Spleen (tissue), 11 donors: ENCODE measurements around the gene PALLD. TPM values are rescaled to one million over a fixed set of nuclear protein-coding genes. Genes with fewer than 3 reads are reported as not detected.

ENCODE experiments used
- DNase-seq: peaks from one replicate; pipeline ENCODE4 v3.0.0-alpha.2; 2020
- H3K27ac ChIP-seq, 8 donors: fragments of 200-600 bp; sonication (generic) in 7 of 8; 1 replicate in 4 of 8; 2 replicates in 4 of 8; pipeline versions ENCODE4 v1.5.0 to v1.8.0; 2016 to 2021; ENCODE audit warnings: inconsistent platforms in 4 of 8, mild to moderate bottlenecking in 4 of 8, moderate library complexity in 1 of 8
- H3K27me3 ChIP-seq, 7 donors: fragments of 200-600 bp; sonication (generic) in 6 of 7; replicated peaks in 1 of 7; 1 replicate in 4 of 7; 2 replicates in 3 of 7; pipeline versions ENCODE4 v1.5.0 to v1.8.0; 2016 to 2021; ENCODE audit warnings: inconsistent platforms in 3 of 7, mild to moderate bottlenecking in 1 of 7
- H3K36me3 ChIP-seq, 6 donors: fragments of 200-600 bp; sonication (generic) in 5 of 6; 1 replicate in 4 of 6; 2 replicates in 2 of 6; pipeline versions ENCODE4 v1.5.0 to v1.8.0; 2016 to 2021; ENCODE audit warnings: inconsistent platforms in 2 of 6
- H3K4me1 ChIP-seq, 6 donors: fragments of 200-600 bp; sonication (generic) in 5 of 6; 1 replicate in 3 of 6; 2 replicates in 3 of 6; pipeline versions ENCODE4 v1.5.0 to v1.8.0; 2016 to 2021; ENCODE audit warnings: inconsistent platforms in 3 of 6
- H3K4me3 ChIP-seq, 8 donors: fragments of 200-600 bp; sonication (generic) in 7 of 8; 1 replicate in 4 of 8; 2 replicates in 4 of 8; pipeline versions ENCODE4 v1.5.0 to v1.8.0; 2016 to 2021; ENCODE audit warnings: inconsistent platforms in 4 of 8, mild to moderate bottlenecking in 4 of 8, moderate library complexity in 2 of 8
- H3K9me3 ChIP-seq, 8 donors: fragments of 200-600 bp; sonication (generic) in 7 of 8; 1 replicate in 4 of 8; 2 replicates in 4 of 8; pipeline versions ENCODE4 v1.5.0 to v1.8.0; 2016 to 2021; ENCODE audit warnings: inconsistent platforms in 4 of 8
- POLR2A ChIP-seq, 3 donors: fragments of 450-650 bp; IDR thresholded peaks; one replicate each; pipeline ENCODE4 v1.5.1; 2017; ENCODE audit warnings: antibody characterized with exemption in 3 of 3, mild to moderate bottlenecking in 1 of 3
- POLR2AphosphoS5 ChIP-seq, 3 donors: sonication (generic); formaldehyde crosslinking; IDR thresholded peaks; one replicate each; pipeline ENCODE4 v1.5.1; 2017; ENCODE audit warnings: antibody characterized with exemption in 3 of 3
- WGBS, 5 donors: extraction: QIAGEN DNeasy Blood & Tissue Kit in 3 of 5; methylation state at CpG; one replicate each; pipeline versions ENCODE4 v1.1.5 to v1.1.7; 2013 to 2018; 5-methylcytosine and 5-hydroxymethylcytosine counted together
- intact Hi-C: fragments of 100-400 bp; cut with DNase I; formaldehyde crosslinking; loops from one replicate; pipeline ENCODE4 v1.15.0; 2023; ENCODE audit warnings: low total_unique reads
- polyA plus RNA-seq, 3 donors: library from polyadenylated mRNA; stranded (reverse); fragments of 200-250 nt; gene quantifications; one replicate each; pipeline ENCODE4 v1.2.1, GENCODE V29; 2013
- total RNA-seq, 7 donors: library from RNA; depleted of rRNA in 3 of 7; stranded (reverse); fragments of >200 nt in 3 of 7; fragmentation: NEBNext Ultra II Directional in 4 of 7; extraction: Animal tissue kit (Norgen Biotek cat#: 25700) in 4 of 7; gene quantifications; one replicate each; pipeline versions ENCODE4 v1.1.0 to v1.2.1, GENCODE V29; 2016 to 2021
- TF ChIP-seq, protein P1 (sequence below), 11 experiments: fragments of 200-600 bp in 7 of 11; fragments of 450-650 bp in 4 of 11; sonication (generic) in 4 of 11; IDR thresholded peaks in 8 of 11; conservative IDR thresholded peaks in 3 of 11; 1 replicate in 7 of 11; 2 replicates in 4 of 11; pipeline versions ENCODE4 v1.4.0 to v1.8.0; 2016 to 2021; ENCODE audit warnings: antibody characterized with exemption in 11 of 11, inconsistent platforms in 4 of 11, mild to moderate bottlenecking in 1 of 11
- donor health status: healthy with polysubstance abuse.
- donor health status: DM: no; HTN: no; CAD: no; lungs with moderate emphysema.
- donor health status: DM: no; HTN: no; CAD: no.
- donor health status: Bipolar disorder and iron deficiency.
- donor health status: healthy.
- donor health status: DM: no; HTN: no; CAD: no.
- donor health status: DM: yes; HTN: yes; CAD: no.

The PALLD gene
- total and polyA plus RNA-seq, 10 donors, result 24.3 to 228 (median 142) TPM

- Histone ChIP-seq H3K4me1 (peaks cover 9 to 56% (median 40%) of the 10 kb centered on the region in 6 donors), H3K36me3 (peaks cover 0 to 3% (median 0%) of the 10 kb centered on the region in 6 donors), H3K27me3 (no peaks in the 10 kb centered on the region), H3K9me3 (no peaks in the 10 kb centered on the region), H3K27ac (peak overlapping the region in 5 of 8 donors; percentile 27 to 57 (median 43)), H3K4me3 (no peak overlapping the region)
- intact Hi-C loops, result no loop called here
- 28 to 41% (median 34%) methylated on average over 6 of the region's 6 CpGs for WGBS, 5 donors
- no peak for DNase-seq
- TF ChIP-seq POLR2A (IDR thresholded peaks at IDR 0.05) (no peak), POLR2AphosphoS5 (IDR thresholded peaks at IDR 0.05) (no peak)
- TF ChIP-seq, protein P1, sequence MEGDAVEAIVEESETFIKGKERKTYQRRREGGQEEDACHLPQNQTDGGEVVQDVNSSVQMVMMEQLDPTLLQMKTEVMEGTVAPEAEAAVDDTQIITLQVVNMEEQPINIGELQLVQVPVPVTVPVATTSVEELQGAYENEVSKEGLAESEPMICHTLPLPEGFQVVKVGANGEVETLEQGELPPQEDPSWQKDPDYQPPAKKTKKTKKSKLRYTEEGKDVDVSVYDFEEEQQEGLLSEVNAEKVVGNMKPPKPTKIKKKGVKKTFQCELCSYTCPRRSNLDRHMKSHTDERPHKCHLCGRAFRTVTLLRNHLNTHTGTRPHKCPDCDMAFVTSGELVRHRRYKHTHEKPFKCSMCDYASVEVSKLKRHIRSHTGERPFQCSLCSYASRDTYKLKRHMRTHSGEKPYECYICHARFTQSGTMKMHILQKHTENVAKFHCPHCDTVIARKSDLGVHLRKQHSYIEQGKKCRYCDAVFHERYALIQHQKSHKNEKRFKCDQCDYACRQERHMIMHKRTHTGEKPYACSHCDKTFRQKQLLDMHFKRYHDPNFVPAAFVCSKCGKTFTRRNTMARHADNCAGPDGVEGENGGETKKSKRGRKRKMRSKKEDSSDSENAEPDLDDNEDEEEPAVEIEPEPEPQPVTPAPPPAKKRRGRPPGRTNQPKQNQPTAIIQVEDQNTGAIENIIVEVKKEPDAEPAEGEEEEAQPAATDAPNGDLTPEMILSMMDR (IDR thresholded peaks at IDR 0.05 in 8 of 11, conservative IDR thresholded peaks at IDR 0.05 in 3 of 11), result no peak
Measured at GRCh38 chr4:168852933-168853713, 356.3 kb downstream of the PALLD start.

- peak overlapping the region in 5 of 8 donors; percentile 27 to 57 (median 43) for H3K27ac ChIP-seq
- no peaks in the 10 kb centered on the region for H3K9me3 ChIP-seq
- intact Hi-C loops, result no loop called here
- peaks cover 7 to 54% (median 34%) of the 10 kb centered on the region in 6 donors for H3K4me1 ChIP-seq
- H3K4me3 ChIP-seq, result no peak overlapping the region
- TF ChIP-seq POLR2AphosphoS5 (IDR thresholded peaks at IDR 0.05), result peak in 1 of 3 donors; percentile 9
- TF ChIP-seq POLR2A (IDR thresholded peaks at IDR 0.05), result no peak
- TF ChIP-seq, protein P1 (IDR thresholded peaks at IDR 0.05 in 8 of 11, conservative IDR thresholded peaks at IDR 0.05 in 3 of 11), result no peak
- peaks cover 0 to 3% (median 0%) of the 10 kb centered on the region in 6 donors for H3K36me3 ChIP-seq
- WGBS, 5 donors, result 52 to 71% (median 58%) methylated on average over 4 of the region's 4 CpGs
- H3K27me3 ChIP-seq, result no peaks in the 10 kb centered on the region
- no peak for DNase-seq
Measured at GRCh38 chr4:168853770-168854169, 356.9 kb downstream of the PALLD start.

GRCh38 chr4:168854350-168854921 lies 357.6 kb downstream of the PALLD start:
- Histone ChIP-seq H3K4me3 (no peak overlapping the region), H3K36me3 (peaks cover 0 to 3% (median 0%) of the 10 kb centered on the region in 6 donors), H3K4me1 (peaks cover 10 to 53% (median 27%) of the 10 kb centered on the region in 6 donors), H3K27me3 (no peaks in the 10 kb centered on the region), H3K9me3 (no peaks in the 10 kb centered on the region), H3K27ac (peak overlapping the region in 3 of 8 donors; percentile 43 to 57 (median 46))
- intact Hi-C loops, result no loop called here
- no peak for DNase-seq
- TF ChIP-seq, protein P1 (IDR thresholded peaks at IDR 0.05 in 8 of 11, conservative IDR thresholded peaks at IDR 0.05 in 3 of 11), result no peak
- TF ChIP-seq POLR2AphosphoS5 (IDR thresholded peaks at IDR 0.05) (peak in 1 of 3 donors; percentile 33), POLR2A (IDR thresholded peaks at IDR 0.05) (no peak)
- 68 to 80% (median 77%) methylated on average over 8 of the region's 8 CpGs for WGBS, 5 donors

GRCh38 chr4:168856312-168856711 lies 359.5 kb downstream of the PALLD start:
- H3K27me3 ChIP-seq, result no peaks in the 10 kb centered on the region
- 26 to 49% (median 41%) methylated on average over 2 of the region's 2 CpGs for WGBS, 5 donors
- no peak overlapping the region for H3K4me3 ChIP-seq
- H3K27ac ChIP-seq, result peak overlapping the region in 2 of 8 donors; percentile 4 to 49
- no peak for DNase-seq
- H3K9me3 ChIP-seq, result no peaks in the 10 kb centered on the region
- TF ChIP-seq POLR2AphosphoS5 (IDR thresholded peaks at IDR 0.05), result no peak
- TF ChIP-seq, protein P1 (IDR thresholded peaks at IDR 0.05 in 8 of 11, conservative IDR thresholded peaks at IDR 0.05 in 3 of 11), result no peak
- no peak for TF ChIP-seq POLR2A (IDR thresholded peaks at IDR 0.05)
- intact Hi-C loops, result no loop called here
- H3K36me3 ChIP-seq, result peaks cover 0 to 3% (median 0%) of the 10 kb centered on the region in 6 donors
- H3K4me1 ChIP-seq, result peaks cover 8 to 44% (median 17%) of the 10 kb centered on the region in 6 donors
